NCI-H146 (cell line): ENCODE data around the gene HNRNPL.
"Not testable (repeated sequence)": the region's sequence is repeated elsewhere in the genome, so short reads cannot be mapped to it uniquely, and the experiment has no call there.

ENCODE experiments used
- DNase-seq: peaks from one replicate; lab custom pipeline; 2025; lab: John Stamatoyannopoulos, UW

Gene HNRNPL

DNA sequence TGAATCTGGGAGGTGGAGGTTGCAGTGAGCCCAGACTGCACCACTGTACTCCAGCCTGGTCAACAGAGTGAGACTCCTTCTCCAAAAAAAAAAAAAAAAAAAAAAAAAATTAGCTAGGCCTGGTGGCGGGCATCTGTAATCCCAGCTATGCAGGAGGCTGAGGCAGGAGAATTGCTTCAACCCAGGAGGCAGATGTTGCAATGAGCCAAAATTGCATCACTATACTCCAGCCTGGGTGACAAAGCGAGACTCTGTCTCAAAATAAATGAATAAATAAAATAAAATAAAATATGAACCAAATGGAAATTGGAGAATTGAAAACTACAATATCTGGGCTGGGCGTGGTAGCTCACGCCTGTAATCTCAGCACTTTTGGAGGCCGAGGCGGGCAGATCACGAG is 20.6 kb downstream of the HNRNPL start:
- not testable (repeated sequence) for DNase-seq

DNA sequence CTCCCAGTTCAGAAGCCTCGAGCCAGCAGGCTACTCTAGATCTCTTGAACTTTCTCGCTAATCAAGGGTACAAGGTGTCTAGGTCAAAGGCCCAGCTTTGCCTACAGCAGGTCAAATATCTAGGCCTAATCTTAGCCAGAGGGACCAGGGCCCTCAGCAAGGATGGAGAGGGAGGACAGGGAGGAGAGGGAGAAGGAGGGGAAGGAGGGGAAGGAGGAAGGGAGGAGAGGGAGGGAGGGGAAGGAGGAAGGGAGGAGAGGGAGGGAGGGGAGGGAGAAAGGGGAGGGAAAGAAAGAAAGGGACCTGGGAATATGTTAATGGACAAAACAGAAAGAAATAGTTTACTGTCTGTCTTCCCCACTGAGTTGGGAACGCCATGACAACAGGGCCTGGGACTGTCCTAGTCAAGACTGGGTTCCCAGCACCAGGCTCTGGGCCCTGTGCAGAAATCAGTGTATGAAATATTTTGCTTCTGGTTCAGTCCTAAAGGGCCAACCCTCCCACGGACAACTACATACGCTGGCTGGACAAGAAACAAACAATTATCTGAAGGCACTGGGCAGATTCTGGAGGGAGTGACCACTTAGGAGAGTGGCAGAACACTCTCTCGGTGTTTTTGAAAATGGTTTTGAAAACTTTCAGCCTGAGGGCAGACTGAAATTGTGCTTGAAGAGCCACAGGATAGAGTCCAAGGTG is 22.8 kb downstream of the HNRNPL start:
- no peak for DNase-seq

DNA sequence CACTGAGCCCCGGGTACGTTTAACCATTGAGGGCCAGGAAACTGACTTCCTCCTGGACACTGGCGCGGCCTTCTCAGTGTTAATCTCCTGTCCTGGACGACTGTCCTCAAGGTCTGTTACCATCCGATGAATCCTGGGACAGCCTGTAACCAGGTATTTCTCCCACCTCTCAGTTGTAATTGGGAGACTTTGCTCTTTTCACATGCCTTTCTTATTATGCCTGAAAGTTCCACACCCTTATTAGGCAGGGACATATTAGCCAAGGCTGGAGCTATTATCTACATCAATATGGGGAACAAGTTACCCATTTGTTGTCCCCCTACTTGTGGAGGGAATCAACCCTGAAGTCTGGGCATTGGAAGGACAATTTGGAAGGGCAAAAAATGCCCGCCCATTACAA is 23.9 kb downstream of the HNRNPL start:
- DNase-seq: not testable (repeated sequence)

DNA sequence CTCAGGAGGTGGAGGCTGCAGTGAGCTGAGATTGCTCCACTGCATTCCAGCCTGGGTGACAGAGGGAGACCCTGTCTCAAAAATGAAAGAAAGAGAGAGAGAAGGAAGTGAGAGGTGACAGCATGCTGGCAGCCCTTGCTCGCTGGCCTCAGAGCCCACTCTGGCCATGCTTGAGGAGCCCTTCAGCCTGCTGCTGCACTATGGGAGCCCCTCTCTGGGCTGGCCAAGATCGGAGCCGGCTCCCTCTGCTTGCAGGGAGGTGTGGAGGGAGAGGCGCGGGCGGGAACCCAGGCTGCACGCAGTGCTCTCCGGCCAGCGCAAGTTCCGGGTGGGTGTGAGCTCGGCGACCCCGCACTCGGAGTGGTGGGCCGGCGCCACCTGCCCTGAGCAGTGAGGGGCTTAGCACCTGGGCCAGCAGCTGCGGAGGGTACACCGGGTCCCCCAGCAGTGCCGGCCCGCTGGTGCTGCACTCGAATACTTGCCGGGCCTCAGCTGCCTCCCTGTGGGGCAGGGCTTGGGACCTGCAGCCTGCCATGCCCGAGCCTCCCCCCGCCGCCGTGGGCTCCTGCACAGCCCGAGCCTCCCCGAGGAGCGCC is 28.5 kb downstream of the HNRNPL start:
- DNase-seq: not testable (repeated sequence)

DNA sequence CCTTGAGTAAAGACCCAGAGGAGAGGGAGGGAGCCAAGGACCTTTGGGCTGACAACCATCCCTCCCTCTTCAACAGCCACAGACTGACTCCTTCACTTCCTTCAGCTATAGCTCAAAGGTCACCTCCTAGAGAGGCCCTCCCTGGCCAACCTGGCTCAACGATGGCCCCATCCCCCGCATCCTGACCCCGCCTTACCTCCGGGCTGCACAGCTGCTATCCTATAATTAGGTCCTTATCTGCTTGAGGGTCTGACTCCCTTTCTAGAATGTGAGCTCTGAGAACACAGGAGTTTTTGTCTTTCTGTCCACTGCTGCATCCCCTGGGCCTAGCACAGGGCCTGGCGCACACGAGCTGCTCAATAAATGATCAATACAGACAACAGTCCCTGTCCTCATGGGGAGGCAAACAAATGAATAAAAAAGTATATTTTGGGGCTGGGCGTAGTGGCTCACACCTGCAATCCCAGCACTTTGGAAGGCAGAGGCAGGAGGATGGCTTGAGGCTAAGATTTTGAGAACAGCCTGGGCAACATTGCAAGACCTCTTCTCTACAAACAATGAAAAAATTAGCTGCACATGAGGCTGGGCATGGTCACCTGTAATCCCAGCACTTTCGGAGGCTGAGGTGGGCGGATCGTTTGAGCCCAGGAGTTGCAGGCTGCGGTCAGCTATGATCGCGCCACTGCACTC is 30.4 kb downstream of the HNRNPL start:
- peak; percentile 61 for DNase-seq

DNA sequence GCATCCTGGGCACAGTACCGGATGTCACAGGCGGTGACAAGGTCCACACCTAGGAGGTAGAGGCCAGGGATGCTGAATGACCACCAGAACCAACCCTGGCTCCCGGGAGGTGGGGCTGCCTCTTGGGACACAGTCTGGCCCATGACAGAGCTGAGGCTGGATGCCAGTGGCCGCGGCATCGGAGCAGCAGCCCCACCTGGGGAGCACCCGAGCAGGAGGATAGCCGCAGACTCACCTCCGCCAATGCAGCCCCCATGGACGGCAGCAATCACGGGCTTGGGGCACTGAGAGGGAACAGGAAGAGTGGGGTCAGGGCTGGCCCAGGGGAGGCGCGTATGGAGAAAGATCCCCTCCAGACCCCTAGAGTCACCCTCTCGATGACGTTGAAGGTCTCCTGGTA is 32.7 kb downstream of the HNRNPL start:
- DNase-seq: no peak

DNA sequence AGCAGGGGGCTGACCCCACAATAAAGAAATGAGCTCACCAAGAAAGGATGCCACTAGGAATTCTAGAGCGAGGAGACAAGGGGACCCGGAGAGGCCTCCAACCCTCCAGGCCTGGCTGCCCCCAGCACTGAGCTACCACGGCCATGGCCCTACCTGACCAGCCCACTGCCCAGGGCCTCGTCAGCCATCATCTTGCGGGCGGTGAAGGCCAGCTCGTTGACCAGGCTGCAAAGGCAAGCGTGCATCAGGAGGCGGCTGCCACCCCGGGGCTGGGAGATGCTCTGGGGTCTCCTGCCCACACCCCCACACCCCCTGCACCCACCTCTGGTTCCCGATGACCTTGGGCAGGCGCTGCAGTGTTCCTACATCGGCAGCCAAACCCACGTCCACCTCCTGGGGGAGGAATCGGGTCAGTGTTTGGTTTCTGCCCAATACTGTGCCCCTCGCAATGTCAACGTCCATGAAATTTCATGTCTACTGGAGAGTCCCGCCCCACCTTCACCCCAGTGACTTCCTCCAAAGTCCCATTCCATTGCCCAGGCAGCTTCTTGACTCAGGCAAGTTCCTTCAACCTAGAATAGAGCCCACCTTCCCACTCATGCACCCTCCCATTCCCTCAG is 33.5 kb downstream of the HNRNPL start:
- no peak for DNase-seq

DNA sequence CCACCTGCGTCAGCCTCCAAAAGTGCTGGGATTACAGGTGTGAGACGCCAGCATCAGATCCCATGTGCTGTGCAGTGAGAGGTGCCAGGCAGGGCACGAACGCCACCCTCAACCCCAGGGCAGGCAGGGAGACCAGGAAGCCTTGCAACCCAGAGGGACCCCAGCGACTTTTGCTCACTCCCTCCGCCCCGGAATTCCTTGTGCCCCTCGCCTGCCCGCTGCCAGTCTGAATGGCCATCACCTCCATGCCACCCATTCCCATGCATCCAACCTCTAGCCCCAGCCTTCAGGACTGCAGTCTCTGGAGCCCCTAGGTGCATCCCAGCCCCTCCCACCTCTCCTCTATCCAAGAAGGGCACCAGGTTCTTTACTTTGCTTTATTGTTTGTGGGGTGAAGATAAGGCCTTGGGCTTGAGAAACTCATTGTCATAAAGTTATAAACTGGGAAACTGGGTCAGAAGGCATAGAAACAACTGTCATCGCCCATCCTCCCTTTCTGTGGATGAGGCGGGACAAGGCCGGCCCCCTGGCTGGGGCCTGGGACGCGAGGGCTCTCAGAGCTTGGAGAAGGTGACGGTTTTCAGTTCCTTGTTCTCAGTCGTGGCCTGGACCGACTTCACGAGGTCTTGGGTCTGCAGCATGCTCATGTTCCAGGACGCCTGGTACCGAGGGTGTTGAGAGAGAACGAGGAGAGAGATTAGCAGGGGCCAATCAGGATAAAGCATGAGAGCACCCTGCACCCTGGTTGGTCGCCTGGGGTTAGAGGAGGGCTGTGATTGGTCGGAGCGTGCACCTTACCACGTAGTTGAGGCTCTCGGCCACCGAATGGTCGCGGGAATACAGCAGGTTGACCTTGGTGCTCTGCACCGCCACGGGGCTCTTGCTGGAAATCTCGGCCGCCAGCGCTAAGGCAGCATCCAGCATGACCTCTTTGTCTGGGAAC is 34.5 kb downstream of the HNRNPL start:
- no peak for DNase-seq

DNA sequence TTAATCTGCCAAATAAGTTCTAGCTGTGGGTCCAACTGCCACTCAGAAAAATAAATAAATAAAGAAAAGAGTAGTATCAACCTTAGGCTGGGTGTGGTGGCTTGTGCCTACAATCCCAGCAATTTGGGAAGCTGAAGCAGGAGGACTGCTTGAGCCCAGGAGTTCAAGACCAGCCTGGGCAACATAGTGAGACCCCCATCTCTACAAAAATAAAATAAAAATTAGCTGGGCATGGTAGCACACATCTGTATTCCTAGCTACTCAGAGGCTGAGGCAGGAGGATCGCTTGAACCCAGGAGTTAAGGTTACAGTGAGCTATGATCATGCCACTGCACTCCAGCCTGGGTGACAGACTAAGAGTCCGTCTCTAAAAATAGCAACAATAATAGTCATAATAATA is 35.9 kb downstream of the HNRNPL start:
- not testable (repeated sequence) for DNase-seq

DNA sequence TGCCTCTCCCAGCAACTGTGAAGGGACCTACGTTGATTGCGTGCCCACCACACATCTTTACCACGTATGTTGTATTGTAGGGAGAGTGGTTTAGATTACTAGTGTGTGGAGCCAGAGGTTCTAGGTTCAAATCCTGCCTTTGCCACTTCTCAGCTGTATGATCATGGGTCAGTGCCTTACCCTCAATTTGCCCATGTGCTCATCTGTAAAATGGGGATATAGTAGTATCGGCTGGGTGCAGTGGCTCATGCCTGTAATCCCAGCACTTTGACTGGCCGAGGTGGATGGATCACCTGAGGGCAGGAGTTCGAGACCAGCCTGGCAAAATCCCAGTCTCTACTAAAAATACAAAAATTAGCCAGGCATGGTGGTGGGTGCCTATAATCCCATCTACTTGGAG is 36.5 kb downstream of the HNRNPL start:
- no peak for DNase-seq

DNA sequence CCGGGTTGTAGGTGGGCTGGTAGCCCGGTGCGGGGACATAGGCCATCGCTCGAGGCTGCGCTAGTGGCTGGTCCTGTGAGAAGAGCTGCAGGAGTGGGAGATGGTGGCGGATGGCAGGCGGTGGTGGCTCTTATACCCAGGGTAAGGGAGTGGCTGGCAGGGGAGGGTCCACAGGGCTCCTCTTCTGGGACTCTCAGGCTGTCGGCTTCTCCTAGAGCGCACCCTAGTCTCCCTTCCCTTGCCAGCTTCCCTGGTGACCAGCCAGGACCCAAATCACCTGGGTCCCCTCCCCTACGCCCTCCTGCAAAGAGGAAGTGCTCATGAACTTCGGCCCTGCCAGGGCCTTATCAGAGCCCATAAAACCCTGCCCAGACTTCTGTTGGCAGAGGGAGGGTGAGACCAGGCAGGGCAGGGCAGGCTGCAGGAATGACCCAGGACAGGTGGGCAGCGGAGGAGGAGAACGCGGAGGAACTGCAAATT is 36.9 kb downstream of the HNRNPL start, which contains the start of gene LGALS4:
TSS of gene LGALS4 (minus strand) at position 105 of the 480 bp plus-strand sequence. CDS start at position 46, 59 bp downstream.
- no peak for DNase-seq

DNA sequence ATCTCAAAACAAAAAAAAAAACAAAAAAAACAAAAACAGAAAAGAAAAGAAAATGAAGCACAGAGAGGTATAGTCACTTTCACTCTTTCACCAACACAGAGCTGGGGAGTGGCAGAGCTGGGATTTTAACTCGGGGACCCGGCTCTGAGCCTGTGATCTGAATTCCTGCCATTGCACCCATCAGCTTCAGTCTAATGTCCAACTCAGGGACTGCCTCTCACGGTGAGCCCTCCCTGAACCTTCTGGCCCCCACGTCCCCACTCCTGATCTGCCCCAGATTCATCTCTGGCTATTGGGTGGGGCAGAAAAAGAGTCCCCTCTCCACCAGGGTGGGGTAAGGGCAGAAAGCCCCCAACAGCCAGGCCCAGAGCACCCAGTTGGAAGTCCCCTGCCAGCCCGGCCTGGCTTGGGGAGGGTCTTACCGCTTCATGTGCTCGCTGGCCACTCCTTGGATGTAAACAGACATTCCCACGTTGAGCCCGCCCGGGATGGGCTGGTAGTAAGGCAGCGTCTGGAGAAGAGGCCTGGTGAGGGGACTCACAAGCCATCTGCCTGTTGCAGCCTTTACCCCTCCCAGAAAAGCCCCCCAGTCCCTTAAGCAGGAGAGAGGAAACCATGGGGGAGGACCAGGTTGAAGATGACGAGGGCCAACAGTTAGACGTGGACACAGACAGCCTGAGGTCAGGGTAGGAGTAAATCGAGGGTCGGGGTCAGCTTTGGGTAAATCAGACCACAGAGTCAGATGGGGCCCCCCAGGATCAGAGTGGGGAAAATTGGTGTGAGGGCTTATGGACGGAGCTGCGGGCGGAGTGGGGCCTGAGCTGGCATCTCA is 37.6 kb downstream of the HNRNPL start:
- no peak for DNase-seq

DNA sequence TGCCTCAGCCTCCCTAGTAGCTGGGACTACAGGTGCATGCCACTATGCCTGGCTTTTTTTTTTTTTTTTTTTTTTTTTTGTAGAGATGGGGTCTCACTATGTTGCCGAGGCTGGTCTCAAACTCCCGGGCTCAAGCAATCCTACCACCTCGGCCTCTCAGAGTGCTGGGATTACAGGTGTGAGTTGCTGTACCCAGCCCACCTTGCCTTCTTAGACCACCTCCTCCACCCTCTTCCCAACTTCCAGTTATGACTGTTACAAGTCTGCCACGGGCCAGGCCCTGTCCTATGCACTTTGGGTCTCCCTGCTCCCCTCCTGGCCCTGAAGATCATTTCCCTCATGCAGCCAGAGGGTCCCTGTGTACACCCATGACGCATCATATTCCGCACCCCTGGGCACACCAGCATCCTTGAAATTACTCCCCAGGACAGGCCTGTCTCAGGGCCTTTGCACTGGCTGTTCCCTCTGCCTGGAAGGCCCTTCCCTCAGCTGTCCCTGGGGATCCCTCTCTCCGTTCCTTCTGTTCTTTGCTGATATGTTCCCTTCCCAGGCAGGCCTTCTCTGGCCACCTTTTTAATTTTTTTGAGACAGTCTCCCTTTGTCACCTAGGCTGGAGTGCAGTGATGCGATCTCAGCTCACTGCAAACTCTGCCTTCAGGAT is 40.1 kb downstream of the HNRNPL start:
- no peak for DNase-seq

DNA sequence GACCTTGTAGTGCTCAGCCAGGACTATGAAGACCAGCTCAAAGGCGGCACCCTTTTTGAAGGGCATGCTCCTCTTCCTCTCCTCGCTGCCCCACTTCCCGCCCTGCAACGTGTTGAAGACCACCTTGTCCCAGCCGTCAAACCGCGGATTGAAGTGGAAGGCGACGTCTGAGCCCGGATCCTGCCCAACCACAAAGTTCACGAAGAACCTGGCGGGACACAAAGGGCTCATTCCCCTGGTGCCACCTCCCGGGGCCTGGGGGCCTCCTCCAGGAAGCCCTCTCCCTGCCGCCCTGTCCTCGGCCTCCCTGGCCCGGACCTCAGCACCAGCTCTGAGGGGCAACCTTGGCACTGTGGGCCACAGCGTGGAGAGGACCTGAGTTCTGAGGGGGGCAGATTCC is 41.0 kb downstream of the HNRNPL start:
- no peak for DNase-seq

DNA sequence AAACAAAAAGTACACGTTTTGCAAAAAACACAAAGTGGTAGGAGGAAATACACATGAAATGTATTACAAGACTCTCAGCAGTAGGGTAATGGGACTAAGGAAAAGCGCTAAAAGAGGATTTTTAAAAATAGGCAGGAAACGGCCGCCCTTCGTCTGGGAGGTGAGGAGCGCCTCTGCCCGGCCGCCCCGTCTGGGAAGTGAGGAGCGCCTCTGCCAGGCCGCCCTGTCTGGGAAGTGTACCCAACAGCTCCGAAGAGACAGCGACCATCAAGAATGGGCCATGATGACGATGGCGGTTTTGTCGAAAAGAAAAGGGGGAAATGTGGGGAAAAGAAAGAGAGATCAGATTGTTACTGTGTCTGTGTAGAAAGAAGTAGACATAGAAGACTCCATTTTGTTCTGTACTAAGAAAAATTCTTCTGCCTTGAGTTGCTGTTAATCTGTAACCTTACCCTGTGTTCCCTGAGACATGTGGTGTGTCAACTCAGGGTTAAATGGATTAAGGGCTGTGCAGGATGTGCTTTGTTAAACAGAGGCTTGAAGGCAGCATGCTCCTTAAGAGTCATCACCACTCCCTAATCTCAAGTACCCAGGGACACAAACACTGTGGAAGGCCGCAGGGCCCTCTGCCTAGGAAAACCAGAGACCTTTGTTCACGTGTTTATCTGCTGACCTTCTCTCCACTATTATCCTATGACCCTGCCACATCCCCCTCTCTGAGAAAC is 42.2 kb downstream of the HNRNPL start:
- DNase-seq: not testable (repeated sequence)

DNA sequence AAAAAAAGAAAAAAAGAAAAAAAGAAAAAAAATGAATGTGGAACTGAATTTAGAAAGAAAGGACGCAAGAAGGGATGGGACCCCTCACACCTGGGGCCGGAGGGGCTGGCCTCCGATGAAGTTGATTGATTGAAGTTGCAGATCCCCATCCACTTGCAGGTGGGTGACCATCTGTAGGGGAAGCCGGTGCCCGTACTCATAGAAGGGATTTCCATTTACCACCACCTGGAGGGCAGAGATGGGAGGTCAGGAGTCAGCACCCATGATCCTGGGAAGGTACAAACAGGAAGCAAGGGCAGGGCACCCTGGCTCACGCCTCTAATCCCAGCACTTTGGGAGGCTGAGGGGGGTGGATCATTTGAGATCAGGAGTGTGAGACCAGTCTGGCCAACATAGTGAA is 43.4 kb downstream of the HNRNPL start:
- no peak for DNase-seq

DNA sequence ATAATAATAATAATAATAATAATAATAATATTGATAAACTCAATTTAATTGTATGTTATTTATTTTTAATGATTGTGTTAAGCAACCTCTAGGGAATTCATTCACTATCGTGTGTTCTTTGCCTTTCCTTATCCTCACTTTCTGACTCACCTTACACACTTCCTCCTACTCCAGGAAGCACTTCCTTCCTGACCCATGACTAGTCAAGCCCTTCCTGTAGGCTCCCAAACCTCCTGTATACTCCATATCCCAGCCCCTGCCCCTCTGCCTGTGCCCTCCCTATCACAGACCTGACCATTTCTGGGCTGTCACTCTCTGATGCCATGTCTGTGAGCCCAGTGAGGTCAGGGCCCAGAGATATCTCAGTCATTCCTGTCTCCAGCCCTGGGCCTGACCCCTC is 44.6 kb downstream of the HNRNPL start:
- DNase-seq: no peak

DNA sequence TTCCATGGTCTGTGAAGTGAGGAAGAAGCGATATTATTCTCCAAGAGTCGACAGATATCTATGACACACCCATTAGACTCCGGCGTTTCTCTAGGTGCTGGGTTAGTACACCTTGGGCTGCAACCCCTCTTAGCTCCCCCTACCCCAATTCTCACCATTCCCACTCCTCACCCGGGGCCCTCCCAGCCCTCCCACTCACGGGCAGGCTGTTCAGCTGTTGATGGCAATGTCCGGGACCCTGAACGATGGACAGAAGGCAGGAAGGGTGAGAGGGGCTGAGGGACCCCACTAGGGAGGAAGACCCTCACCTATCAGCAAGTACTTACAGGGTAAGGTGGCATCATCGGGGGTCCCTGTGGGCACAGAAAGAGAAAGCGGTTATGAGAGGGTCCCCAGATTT is 46.2 kb downstream of the HNRNPL start:
- no peak for DNase-seq

DNA sequence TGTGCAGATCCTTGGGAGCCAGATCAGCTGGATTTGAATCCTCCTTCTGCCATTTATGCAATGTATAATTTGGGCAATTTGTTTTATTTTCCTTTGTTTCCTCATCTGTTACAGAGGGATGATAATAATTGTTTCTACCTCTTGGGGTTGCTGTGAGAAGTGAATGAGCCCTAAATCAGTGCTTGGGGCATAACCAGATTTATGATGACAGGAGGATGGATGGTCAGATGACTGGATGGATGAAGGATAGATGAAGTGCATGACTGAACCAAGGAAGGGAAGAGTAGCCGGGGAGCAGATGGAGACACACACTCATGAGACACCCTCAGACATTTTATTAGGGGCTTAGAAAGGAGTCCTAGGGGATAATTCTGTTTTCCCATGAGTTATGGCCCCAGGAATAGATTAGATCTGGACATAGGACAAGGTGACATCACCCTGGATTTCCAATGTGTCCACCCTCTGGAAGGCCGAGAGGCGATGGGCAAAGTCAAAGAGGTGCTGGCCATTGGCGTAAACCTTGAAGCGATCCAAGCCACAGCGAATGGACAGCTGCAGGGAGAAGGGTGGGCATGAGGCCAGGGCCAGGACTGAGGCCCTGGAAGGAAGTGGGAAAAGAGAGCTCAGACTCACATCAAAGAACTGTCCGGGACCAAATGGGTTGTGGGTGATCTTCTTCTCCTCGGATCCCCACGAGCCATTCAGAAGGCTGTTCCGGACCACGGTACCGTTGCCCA is 48.3 kb downstream of the HNRNPL start:
- no peak for DNase-seq
